Right ventricle myocardium superior (tissue), 1 donor: ENCODE results near the gene WNT3A. TPM values are rescaled to one million over a fixed set of nuclear protein-coding genes. Genes with fewer than 3 reads are reported as not detected.

Experiments
- microRNA-seq: library from miRNA; unstranded; fragments of <30 nt; microRNA quantifications from one replicate; pipeline ENCODE4 v1.2.0, GENCODE V29; 2020
- total RNA-seq: library from RNA; stranded (reverse); fragmentation: NEBNext Ultra II Directional; extraction: Animal tissue kit (Norgen Biotek cat#: 25700); gene quantifications from one replicate; pipeline ENCODE4 v1.2.1, GENCODE V29; 2021
- donor health status: DM: no; HTN: yes; CAD: no; lungs with severe emphysema.

WNT3A gene
- total RNA-seq, 1 donor from 2014 or later, result not detected

Small RNA genes within 50 kb of the gene (microRNA-seq; reads per million reads assigned to microRNA genes)
- gene MIR3620, result not detected

Other genes starting within 250 kb of the WNT3A start
- not detected for gene PRSS38, start 191.3 kb upstream of the WNT3A start, total RNA-seq
- 0.59 TPM for gene WNT9A, start 59.1 kb upstream of the WNT3A start, total RNA-seq
- 251 TPM for gene ARF1, start 75.7 kb downstream of the WNT3A start, total RNA-seq
- gene C1orf35, start 96.3 kb downstream of the WNT3A start, total RNA-seq, result 7.3 TPM
- 65.6 TPM for gene MRPL55, start 102.3 kb downstream of the WNT3A start, total RNA-seq
- gene GUK1, start 133.3 kb downstream of the WNT3A start, total RNA-seq, result 143 TPM
- gene GJC2, start 142.9 kb downstream of the WNT3A start, total RNA-seq, result 1.6 TPM
- 14.8 TPM for gene IBA57, start 158.8 kb downstream of the WNT3A start, total RNA-seq
- 316 TPM for gene OBSCN, start 201.0 kb downstream of the WNT3A start, total RNA-seq